ENCODE results near the gene MAPK12.
"Not testable (repeated sequence)": the region's sequence is repeated elsewhere in the genome, so short reads cannot be mapped to it uniquely, and the experiment has no call there.

Gene MAPK12

DNA sequence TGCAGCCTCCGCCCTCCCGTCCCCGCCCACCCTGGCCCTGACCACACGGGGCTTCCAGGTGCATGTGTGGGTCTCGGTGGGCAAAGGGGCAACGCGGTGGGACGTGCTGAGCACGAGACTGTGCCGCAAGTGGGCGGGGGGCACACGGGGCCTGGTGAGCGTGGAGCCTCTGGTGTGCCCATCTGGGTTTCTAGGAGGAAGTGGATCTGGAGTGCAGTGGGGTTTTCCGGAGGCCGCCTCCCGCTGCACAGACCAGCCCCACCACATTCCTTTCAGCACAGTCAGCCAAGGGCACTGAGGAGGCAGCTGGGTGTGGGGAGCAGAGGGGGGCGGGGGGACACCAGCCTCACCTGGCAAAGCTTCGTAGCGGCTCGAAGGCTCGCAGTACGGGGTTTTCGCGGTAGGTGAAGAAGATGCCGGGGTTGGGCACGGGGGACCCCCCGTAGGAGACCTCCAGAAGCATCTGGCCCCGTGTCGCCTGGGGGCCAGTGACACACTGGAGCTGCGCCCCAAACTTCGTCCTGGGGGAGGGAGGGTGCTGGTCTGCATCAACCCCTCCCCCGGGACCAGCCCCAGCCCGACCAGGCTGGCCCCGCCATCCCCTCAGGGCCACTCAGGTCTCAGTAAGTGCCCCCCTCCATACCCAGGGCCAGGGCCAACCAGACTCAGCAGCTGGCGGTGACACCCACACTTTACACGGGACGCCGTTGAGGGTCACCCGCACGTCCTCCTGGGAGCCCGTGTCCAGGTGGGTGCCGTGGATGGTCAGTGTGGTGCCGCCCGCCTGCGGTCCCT is 21.1 kb upstream of the MAPK12 start:
- DNase-seq (ENCODE audit: low read depth in 2 of 2): no peak

DNA sequence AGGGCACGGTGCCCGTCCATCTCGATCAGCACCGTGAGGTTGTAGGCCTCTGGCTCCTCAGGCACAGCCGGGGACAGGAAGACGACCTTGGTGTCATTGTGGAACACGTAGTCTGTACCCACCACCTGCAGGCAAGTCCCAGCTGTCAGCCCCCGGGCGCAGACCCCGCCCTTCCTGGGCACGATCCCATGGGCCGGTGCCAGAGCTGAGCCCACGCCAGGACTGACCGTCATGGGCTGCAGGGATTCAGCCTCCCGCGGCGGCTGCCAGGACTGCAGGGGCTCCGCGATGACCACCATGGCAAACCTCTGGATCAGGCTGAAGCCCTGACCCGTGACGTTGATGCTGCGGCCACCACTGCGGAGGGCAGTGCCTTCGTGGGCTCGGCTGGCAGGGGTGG is 20.5 kb upstream of the MAPK12 start:
- DNase-seq (ENCODE audit: low read depth in 2 of 2): no peak

- no peak for DNase-seq (ENCODE audit: low read depth in 2 of 2)
Observed at GRCh38 chr22:50281384-50281760, 19.9 kb upstream of the MAPK12 start.

DNA sequence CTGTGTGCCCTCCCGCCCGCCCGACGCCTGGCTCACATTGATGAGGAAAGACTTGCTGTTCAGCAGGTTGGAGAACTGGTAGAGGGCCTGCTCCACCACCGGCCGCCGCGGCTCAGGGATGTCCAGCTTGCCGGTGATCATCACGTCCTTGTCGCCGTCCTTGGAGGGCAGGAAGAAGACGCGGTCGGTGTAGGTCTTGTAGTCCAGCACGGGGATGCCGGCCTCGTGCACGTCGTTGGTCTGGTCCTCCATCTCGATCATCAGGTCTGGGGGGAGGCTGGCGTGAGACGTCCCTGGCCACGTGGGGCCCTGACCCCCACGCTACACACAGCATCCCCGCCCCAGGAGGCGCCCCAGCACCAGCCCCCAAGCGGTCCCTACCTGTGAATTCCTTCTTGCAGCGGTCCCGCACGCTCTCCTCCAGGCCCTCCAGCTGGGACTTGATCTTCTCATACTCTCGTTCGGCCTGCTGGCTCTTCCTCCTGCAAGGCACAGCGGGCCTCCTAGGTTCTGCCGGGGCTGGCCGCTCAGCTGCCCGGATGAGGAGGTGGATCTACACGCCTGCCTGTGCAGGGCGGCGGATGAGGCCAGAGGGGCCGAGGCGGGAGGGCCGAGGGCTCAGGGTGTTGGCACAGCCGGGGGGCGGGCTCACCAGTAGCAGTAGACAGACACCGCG is 19.4 kb upstream of the MAPK12 start:
- no peak for DNase-seq (ENCODE audit: low read depth in 2 of 2)

GRCh38 chr22:50280022-50280707 is 18.7 kb upstream of the MAPK12 start:
- DNase-seq (ENCODE audit: low read depth in 2 of 2): no peak

GRCh38 chr22:50278956-50279619 is 17.6 kb upstream of the MAPK12 start:
- no peak for DNase-seq (ENCODE audit: low read depth in 2 of 2)

DNA sequence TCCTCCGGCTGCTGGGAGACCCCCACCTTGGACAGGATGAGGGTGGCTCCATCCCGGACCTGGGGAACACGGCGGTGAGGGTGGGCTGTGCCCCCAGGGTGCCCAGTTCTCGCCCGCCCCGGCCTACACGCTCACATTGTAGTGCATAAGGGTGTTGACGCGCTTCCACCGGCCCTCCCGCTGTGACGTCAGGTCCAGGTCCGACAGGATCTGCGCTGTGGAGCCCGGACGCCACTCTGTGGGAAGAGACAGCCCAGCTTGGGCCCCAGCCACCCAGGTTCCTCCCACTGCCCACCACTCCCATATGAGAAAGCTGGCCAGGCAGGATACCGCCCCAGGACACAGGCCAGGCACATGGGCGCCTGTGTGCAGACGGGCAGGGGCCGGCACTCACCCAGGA is 17.0 kb upstream of the MAPK12 start:
- DNase-seq (ENCODE audit: low read depth in 2 of 2): no peak

GRCh38 chr22:50277761-50278160 is 16.3 kb upstream of the MAPK12 start:
- DNase-seq (ENCODE audit: low read depth in 2 of 2): no peak

DNA sequence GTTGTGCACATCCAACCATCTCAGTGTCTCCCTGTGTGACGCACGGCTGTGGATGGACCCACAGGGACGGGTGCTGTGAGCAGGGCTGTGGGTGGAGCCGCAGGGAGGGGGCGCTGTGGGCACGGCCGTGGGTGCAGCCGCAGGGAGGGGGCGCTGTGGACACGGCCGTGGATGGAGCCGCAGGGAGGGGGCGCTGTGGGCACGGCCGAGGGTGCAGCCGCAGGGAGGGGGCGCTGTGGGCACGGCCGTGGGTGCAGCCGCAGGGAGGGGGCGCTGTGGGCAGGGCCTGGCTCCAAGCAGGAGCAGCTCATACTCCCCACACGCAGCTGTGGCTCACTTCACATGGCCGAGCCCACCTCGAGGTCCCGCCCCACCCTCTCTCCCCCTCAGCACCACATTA is 14.7 kb upstream of the MAPK12 start:
- peak in 1 of 2 donors; percentile 43 for DNase-seq (ENCODE audit: low read depth in 2 of 2)

GRCh38 chr22:50275181-50276055 is 13.9 kb upstream of the MAPK12 start:
- DNase-seq (ENCODE audit: low read depth in 2 of 2): no peak

- DNase-seq (ENCODE audit: low read depth in 2 of 2): no peak
Observed at GRCh38 chr22:50274771-50275170, 13.3 kb upstream of the MAPK12 start.

GRCh38 chr22:50274311-50274710 is 12.8 kb upstream of the MAPK12 start:
- DNase-seq (ENCODE audit: low read depth in 2 of 2): no peak

GRCh38 chr22:50273781-50274180 is 12.3 kb upstream of the MAPK12 start:
- not testable (repeated sequence) for DNase-seq (ENCODE audit: low read depth in 2 of 2)

DNA sequence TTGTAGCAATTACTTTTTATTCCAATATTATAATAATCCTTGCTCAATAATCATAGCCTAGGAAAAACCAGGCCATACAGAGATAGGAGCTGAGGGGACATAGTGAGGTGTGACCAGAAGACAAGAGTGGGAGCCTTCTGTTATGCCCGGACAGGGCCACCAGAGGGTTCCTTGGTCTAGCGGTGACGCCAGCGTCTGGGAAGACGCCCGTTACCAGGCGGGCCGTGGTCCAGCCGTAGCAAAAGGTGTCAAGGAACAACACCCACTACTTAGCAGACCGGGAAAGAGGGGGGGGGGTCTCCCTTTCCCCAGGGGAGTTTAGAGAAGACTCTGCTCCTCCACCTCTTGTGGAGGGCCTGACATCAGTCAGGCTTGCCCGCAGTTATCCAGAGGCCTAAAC is 11.9 kb upstream of the MAPK12 start:
- DNase-seq (ENCODE audit: low read depth in 2 of 2): not testable (repeated sequence)

GRCh38 chr22:50272044-50272802 is 10.7 kb upstream of the MAPK12 start:
- no peak for DNase-seq (ENCODE audit: low read depth in 2 of 2)

- DNase-seq (ENCODE audit: low read depth in 2 of 2): peak in 1 of 2 donors; percentile 32
Observed at GRCh38 chr22:50271519-50271970, 10.1 kb upstream of the MAPK12 start.

DNA sequence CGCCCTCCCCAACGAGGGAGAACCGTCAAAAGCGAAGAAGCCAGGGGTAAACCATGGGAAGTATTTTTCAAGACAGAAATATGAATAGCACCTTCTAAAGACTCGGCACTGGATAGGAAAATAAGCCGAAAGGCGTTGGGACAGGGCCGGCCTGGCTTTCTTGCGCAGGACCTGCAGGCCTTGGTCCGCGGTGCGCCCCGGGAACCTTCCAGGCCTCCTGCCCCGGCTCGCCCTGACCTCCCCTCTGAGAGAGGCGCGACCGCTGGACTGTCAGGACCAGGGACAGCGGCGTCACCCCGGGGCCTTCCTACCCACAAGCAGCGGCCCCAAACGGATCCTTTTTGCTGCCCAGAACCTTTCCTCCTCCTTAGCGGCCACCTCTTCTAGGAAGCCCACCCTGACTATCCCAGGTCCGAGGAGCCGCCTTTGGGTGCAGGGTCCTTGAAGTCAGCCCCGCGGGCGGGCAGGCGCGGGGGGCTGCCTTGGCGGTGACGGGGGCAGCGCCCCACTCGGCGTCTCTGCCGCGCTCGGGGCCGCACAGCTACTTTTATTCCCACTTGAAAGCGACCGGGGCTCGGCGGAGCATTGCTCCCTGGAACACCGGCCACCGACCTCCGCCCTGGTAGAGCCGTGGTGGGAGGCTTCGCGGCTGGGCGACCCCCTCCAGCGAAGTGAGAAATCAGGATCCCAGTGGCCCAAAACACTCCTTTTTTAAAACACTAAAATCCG is 9.3 kb upstream of the MAPK12 start:
- peak in 1 of 2 donors; percentile 39 for DNase-seq (ENCODE audit: low read depth in 2 of 2)

DNA sequence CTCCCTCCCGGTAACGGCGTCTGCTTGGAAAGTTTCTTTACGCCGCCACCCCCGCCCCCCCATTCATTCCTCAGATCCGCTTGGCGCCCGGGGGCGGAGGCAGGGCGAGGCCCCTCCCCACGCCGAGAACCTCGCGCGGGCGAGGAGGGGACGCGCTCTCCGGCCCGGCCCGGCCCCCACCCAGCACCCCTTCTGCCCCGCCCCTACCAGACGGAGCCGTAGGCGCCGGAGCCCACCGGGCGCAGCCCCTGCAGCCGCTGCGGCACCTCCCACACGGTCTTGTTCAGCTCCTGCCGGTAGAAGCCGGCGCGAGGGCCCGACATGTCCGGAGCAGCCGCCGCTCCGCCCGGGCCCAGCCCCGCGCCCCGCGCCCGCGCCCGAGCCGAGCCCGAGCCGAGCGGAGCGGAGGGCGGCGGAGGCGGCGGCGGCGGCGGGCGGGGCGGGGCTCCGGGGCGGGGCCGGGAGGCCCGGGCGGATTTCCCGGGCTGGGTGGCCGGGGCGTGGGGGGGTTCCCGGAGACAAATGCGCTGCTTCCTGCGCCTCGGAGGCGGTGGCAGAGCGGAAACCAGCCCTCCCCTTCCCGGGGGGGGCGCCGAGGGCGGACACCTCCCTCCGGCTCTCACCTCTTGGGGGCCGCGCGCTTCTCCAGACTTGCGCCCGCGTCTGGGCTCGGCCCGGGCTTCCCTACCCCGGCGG is 8.6 kb upstream of the MAPK12 start, which contains the start of gene MAPK11:
TSS of gene MAPK11 (minus strand) at position 411 of the 696 bp plus-strand sequence. CDS start at position 323, 88 bp downstream.
- DNase-seq (ENCODE audit: low read depth in 2 of 2): peak; percentile 51 to 63

GRCh38 chr22:50269573-50269969 is 8.1 kb upstream of the MAPK12 start:
- DNase-seq (ENCODE audit: low read depth in 2 of 2): no peak
